ENCODE measurements around the gene SIPA1L3.

Gene SIPA1L3

DNA sequence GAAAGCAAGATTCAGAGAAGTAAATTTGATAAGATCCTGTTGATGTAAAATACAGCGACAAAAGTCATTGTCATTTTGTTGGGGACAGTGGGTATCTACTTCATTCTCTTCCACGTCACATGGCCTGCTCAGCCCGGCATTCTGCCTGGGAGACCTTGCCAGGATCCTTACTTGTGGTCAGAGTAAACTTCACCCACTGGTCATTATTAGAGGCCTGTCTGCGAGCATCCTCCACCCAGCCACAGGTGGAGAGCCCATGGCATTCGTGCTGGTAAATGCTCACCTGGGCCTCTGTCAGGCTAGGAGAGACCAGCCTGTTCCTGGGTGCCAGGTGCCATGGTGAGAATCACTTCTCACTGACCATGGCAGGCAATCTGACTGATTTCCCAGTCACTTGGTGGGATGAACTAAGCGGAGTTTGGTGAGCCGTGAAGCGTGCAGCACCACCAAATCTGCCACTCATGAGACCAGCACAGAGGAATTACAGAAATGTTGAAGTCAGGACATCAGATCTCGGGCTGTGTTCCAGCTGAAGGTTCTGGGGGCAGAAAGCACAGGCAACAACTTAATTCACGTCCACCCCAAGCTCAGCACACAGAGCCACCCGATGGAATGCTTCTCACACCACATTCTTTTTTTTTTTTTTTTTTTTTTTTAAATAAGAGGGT, 107.0 kb downstream of the SIPA1L3 start:
- FAIRE-seq (no peak), DNase-seq (ENCODE audit: insufficient read length, low spot score) (no peak)
- TF ChIP-seq, protein P1, sequence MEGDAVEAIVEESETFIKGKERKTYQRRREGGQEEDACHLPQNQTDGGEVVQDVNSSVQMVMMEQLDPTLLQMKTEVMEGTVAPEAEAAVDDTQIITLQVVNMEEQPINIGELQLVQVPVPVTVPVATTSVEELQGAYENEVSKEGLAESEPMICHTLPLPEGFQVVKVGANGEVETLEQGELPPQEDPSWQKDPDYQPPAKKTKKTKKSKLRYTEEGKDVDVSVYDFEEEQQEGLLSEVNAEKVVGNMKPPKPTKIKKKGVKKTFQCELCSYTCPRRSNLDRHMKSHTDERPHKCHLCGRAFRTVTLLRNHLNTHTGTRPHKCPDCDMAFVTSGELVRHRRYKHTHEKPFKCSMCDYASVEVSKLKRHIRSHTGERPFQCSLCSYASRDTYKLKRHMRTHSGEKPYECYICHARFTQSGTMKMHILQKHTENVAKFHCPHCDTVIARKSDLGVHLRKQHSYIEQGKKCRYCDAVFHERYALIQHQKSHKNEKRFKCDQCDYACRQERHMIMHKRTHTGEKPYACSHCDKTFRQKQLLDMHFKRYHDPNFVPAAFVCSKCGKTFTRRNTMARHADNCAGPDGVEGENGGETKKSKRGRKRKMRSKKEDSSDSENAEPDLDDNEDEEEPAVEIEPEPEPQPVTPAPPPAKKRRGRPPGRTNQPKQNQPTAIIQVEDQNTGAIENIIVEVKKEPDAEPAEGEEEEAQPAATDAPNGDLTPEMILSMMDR (IDR thresholded peaks at IDR 0.05; ENCODE audit: insufficient read depth, missing control alignments) = no peak

DNA sequence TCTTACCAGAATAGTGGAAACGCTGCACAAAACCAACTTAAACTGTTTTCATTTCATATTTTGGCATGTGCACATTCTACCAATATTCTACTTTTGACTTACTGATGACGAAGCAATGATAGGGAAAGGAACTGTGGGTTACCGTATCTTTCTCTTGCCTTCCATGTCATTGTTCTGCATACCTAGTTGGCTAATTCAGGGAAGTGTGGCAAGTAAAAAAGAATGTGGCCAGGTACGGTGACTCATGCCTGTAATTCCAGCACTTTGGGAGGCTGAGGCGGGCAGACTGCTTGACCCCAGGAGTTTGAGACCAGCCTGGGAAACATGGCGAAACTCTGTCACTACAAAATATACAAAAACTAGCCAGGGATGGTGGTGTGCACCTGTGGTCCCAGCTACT, 108.2 kb downstream of the SIPA1L3 start:
- DNase-seq (ENCODE audit: insufficient read length, low spot score) (no peak), FAIRE-seq (no peak)
- TF ChIP-seq, protein P1 (IDR thresholded peaks at IDR 0.05; ENCODE audit: insufficient read depth, missing control alignments) = no peak

DNA sequence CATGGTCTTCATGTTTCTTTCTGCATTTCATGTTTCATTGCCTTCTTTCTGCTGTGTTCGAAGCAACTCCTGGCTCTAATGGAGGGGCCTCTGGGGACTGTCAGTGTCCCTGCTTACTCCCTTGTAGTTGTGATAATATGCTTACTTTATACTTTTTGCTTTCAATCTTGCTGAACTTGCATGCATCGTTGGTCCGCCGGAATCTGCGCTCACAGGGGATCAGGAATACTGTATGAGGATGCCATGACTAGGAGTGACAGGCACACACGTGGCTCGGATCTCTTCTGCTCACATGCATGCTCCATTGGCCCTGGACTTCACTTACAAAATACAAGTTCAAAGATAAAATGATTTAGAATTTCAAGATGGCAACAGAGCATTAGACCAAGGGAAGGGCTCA, 108.8 kb downstream of the SIPA1L3 start:
- DNase-seq (ENCODE audit: insufficient read length, low spot score) (no peak), FAIRE-seq (no peak)
- TF ChIP-seq, protein P1 (IDR thresholded peaks at IDR 0.05; ENCODE audit: insufficient read depth, missing control alignments) = no peak

DNA sequence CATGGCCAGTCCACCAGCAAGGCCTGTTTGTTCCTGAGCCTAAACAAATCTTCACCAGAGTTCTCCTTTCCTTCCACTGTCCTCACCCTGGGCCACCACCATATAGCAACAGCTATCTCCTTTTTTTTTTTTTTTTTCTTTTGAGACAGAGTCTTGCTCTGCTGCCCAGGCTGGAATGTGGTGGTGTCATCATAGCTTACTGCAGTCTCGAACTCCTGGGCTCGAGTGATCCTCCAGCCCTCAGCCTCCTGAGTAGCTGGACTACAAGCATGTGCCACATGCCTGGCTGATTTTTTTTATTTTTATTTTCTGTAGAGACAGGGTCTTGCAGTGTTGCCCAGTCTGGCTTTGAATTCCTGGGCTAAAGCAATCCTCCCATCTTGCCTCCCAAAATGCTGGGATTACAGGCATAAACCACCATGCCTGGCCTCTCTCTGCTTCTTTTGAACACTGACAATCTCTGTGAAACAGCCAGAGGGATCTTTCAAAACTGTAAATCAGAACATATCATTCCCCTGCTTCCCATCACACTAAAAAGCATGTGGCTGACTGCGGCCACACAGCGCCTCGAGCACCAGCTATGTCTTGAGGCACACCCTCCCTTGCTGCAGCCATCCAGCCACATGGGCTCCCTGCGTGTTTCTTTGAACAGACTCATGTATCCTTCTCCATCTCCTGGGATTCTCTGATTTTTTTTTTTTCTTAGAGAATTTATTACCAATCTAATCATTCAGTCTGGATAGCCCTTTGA, 110.6 kb downstream of the SIPA1L3 start:
- TF ChIP-seq, protein P1 (IDR thresholded peaks at IDR 0.05; ENCODE audit: insufficient read depth, missing control alignments) = no peak
- DNase-seq (ENCODE audit: insufficient read length, low spot score) = no peak
- no peak for FAIRE-seq

DNA sequence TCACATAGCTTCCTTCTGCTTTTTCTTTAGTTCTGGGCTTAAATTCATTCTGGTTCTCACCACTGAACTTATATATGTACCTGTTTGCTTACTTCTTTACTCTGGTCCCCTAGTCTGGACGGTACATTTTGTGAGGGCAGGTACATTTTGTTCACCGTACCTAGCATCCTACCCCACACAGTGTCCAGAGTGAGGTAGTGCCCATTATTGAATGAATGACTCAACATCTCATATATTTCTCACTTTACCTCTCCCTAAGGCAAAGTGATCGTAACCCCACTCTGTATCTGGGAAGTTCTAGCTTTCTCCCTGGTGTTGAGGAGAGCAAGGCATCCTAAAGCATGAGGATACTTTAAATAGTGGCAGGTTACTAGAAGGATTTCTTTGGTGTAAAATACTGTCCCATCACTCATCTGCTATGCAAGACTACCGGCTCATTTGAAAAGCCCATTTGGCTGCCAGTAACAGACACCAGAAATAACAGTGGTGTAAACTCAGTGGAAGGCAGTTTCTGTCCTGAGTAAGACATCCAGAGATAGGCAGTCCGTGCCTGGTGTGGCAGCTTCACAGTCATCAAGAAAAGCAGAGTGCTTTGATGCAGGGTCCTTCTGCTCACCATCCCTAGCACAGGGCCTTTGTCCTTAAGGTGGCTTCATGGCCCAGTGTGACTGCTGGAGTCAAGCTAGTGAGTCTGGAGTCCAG, 111.8 kb downstream of the SIPA1L3 start:
- TF ChIP-seq, protein P1 (IDR thresholded peaks at IDR 0.05; ENCODE audit: insufficient read depth, missing control alignments) = no peak
- no peak for DNase-seq (ENCODE audit: insufficient read length, low spot score)
- FAIRE-seq = no peak

DNA sequence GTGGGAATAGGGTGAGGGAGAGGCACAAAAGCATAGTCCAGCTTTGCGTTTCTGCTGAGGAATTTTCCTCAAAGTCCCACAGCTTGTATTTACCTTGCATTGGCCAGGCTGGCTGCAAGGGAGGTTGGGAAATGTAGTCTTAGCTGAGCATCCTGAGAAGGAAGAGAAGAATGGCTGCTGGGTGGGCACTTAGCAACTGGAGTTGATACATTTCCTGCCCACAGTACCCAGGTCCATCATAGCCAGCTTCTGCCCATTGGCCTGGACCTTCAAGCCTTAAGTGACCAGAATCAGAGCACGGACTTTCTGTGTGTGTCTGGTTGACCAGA, 112.4 kb downstream of the SIPA1L3 start:
- FAIRE-seq = no peak
- no peak for DNase-seq (ENCODE audit: insufficient read length, low spot score)
- TF ChIP-seq, protein P1 (IDR thresholded peaks at IDR 0.05; ENCODE audit: insufficient read depth, missing control alignments) = no peak

Data from D721Med (cell line).